NCI-H82 (cell line): Measurements from ENCODE around the gene LYSMD2.
A peak's percentile ranks its signal among the peaks of the same experiment; 100 is the strongest.
"Not testable (repeated sequence)": the region's sequence is repeated elsewhere in the genome, so short reads cannot be mapped to it uniquely, and the experiment has no call there.

Source experiments
- DNase-seq: peaks from one replicate; lab custom pipeline; 2025; lab: John Stamatoyannopoulos, UW

LYSMD2 gene, protein sequence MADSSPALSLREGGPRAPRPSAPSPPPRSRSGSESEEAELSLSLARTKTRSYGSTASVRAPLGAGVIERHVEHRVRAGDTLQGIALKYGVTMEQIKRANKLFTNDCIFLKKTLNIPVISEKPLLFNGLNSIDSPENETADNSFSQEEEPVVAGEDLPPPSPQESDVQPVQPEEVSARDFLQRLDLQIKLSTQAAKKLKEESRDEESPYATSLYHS

DNA sequence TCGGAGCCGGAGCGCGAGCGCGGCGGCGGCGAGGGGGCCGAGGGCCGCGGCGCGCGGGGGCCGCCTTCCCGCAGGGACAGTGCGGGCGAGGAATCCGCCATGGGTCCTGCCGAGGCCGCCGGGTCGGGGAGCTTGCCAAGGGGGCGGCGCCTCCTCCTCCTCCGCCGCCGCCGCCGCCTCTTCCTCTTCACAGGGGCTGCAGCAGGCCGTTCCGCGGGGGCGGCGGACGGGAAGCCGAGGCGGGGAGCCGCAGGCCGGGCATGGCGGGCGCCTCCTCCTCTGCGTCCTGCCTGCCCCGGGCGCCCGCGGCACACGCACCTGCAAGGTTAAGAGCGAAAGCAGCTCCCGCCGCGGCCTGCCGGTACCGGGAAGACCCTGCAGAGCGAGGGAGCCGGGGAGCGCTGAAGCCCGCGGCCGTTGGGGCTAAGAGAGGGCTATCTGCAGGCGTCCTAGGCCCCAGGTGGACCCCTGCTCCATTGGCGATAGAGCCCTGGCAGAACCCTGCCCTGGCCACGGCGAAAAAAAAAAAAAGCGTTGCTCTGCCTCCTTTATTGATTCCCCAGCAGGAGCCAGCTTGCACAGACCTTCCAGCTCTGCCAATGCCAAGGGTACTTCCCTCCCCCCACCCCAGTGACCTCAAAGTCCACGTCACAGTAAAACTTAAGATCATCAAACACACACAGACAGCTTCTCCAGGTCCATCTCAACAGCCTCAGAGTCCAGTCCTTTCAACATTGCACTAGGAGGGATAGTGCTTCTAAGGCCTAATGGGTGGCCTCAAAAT is at the start of gene LYSMD2:
Gene LYSMD2 (minus strand): TSS at position 134 of the 784 bp plus-strand sequence. CDS start 33 bp downstream, at position 101.
- peak; percentile 61 for DNase-seq

DNA sequence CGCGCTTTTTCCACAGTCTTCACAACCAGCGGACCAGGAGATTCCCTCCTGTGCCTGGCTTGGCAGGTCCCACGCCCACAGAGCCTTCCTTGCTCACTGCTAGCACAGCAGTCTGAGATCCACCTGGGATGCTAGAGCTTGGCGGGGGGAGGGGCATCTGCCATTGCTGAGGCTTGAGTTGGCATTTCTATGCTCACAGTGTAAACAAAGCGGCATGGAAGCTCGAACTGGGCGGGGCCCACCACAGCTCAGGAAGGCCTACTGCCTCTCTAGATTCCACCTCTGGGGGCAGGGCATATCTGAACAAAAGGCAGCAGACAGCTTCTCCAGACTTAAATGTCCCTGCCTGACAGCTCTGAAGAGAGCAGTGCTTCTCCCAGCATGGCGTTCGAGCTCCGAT is 49.7 kb upstream of the LYSMD2 start:
- not testable (repeated sequence) for DNase-seq

GRCh38 chr15:51783967-51784366 is 46.5 kb upstream of the LYSMD2 start:
- DNase-seq: no peak

- peak; percentile 28 for DNase-seq
Observed at GRCh38 chr15:51782357-51782896, 45.0 kb upstream of the LYSMD2 start.

- DNase-seq: no peak
Observed at GRCh38 chr15:51781506-51781905, 44.1 kb upstream of the LYSMD2 start.

DNA sequence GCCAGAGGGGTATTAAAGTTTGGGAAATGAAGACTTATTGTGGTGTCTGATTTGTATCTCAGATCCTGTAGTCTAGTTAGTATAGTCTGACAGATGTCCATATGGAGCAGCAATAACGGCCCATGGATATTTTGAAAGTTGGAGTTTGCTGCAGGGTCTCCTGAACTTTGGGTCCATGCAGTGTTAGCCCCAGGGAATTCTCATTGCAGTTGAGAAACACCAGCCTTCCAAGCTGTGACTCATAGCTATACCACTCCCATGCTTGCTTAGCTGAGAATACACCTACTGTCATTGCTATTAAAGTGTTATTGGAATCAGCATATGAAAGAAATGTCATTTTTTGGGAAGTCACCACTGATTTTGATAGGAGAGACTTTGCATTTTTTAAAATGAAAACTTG is 43.2 kb upstream of the LYSMD2 start:
- no peak for DNase-seq

GRCh38 chr15:51776952-51777569 is 39.6 kb upstream of the LYSMD2 start:
- DNase-seq: peak; percentile 90

GRCh38 chr15:51775967-51776816 is 38.7 kb upstream of the LYSMD2 start:
- peak; percentile 80 for DNase-seq

DNA sequence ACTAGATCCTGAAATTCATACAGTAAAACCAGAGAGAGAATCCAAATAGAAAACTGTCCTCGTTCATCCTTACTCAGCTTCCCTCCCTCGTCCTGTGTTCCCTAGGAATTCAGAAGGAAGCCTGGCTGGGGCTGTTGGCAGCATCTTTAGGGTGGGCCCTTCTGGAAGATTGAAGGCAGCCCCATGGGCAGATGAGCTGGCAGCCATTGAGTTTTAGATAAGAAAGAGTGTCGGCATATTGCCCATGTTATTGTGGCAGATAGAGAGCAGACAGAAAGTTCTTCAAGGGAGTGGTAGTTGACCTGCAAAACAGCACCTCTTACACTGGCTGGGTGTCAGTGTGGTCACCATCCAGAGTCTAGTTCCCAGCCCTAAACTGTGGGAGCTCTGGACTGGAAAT is 37.5 kb upstream of the LYSMD2 start:
- DNase-seq: no peak

DNA sequence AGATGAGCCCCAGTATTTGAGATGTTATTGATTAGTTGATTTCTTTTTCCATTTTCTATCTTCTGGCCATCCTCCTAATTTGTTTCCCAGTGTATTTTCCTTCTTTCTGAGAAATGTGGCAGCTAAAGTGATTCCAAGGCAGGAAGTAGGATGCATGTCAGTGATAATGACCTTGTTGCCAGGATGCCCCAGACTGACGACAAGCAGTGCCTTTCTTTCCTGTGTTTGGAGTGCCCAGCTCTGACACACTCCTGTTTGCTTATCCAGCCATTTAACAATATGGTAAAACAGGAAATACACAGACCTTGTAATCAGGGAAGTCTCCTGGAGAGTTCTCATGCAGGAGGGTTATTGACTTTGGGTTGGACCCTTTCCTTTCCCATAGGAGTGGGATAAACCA is 34.3 kb upstream of the LYSMD2 start:
- no peak for DNase-seq

DNA sequence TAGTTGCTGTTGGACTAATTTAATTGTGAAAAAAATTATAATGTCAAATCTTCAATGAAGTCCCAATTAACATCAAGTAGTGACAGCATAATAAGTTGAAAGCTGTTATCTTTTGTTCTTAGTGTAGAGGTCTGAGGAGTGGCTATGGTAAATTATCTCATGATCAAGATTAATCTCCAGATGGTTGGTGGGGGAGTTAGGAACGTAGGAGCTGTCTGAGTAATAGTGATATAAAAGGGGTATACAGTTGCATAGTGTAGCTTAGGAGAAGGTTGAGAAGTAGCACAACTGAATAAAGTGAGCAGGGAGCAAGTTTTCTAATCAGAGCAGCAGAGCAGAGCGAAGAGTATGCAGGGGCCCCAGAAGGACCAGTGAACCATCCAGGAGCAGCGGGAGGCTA is 33.4 kb upstream of the LYSMD2 start:
- peak; percentile 81 for DNase-seq

GRCh38 chr15:51768018-51768417 is 30.6 kb upstream of the LYSMD2 start:
- no peak for DNase-seq

DNA sequence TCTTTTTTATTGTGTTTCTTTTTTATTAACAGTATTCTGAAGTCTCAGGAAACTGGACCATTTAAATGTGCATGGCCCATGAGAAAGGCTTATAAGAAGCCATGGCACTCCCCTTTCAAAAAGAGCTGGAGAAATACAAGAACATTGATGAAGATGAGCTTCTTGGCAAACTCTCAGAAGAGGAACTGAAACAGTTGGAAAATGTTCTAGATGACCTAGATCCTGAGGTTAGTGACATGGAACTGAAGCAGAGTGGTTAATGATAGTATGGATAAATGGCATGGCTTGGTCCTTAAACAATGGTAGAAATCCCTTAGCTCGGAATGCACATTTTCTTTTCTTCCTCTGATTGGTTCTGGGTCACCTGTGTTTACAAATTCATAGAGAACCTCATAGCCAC is 28.9 kb upstream of the LYSMD2 start:
- DNase-seq: no peak

- no peak for DNase-seq
Observed at GRCh38 chr15:51765751-51766150, 28.3 kb upstream of the LYSMD2 start.

GRCh38 chr15:51760805-51761204 is 23.4 kb upstream of the LYSMD2 start:
- no peak for DNase-seq

- peak; percentile 24 for DNase-seq
Observed at GRCh38 chr15:51759557-51760070, 22.2 kb upstream of the LYSMD2 start.

DNA sequence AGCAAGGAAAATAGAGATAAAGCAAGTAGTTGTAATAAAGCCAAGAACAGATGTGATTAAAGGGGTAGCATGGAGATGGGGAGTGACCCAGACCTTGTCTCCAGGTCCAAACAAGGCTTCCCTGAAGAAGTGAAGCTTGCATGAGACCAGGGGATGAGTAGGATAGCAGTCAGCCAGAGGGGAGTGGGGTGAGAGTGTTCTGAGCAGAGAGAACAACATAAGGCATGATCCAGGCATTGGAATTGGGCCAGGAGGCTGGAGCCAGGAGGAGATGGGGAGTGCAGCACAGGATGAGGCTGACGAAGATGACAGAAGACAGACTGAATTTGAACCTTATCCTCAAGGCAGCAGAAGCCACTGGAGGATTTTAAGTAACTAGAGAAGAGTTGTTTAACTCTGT is 21.2 kb upstream of the LYSMD2 start:
- peak; percentile 82 for DNase-seq

GRCh38 chr15:51757450-51757849 is 20.0 kb upstream of the LYSMD2 start:
- peak; percentile 62 for DNase-seq

- DNase-seq: no peak
Observed at GRCh38 chr15:51756482-51756881, 19.0 kb upstream of the LYSMD2 start.

- DNase-seq: no peak
Observed at GRCh38 chr15:51755790-51756189, 18.3 kb upstream of the LYSMD2 start.

GRCh38 chr15:51754267-51754666 is 16.8 kb upstream of the LYSMD2 start:
- DNase-seq: no peak

DNA sequence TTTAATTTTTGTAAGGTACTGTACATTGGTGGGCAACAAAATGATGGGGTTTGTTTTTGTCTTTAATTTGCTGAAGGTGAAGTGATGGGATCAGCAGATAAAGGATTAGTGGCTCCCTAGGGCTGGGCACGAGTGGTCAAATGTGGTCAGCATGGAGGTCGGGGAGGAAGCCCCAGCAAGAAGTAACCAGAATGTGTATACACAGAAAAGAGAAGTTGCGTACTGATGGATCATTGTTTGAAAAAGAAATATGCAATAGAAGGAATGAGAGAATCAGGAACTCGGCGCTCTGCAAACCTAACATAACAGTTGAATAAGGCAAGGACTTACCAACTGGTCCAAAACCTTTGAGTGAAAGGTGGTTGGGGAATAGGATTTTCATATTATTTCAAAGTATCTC is 15.4 kb upstream of the LYSMD2 start:
- no peak for DNase-seq
